D721Med (cell line): ENCODE data around the gene BRI3BP.

Experiments
- DNase-seq: peaks from one replicate; pipeline ENCODE4 v3.0.0; 2011; ENCODE audit warnings: low spot score; ENCODE audit not compliant: insufficient read length
- FAIRE-seq: peaks from 2 replicates; lab custom pipeline; 2011; peaks lifted over from hg19 to GRCh38; lab: Jason Lieb, UNC
- CTCF ChIP-seq: IDR thresholded peaks from 2 replicates; pipeline ENCODE4 v1.5.1; 2012; ENCODE audit warnings: mild to moderate bottlenecking, control low read depth; ENCODE audit not compliant: insufficient read depth; ENCODE audit errors: missing control alignments

Gene BRI3BP

GRCh38 chr12:125032466-125033152 is 39.2 kb downstream of the BRI3BP start:
- FAIRE-seq (no peak), DNase-seq (no peak)
- no peak for TF ChIP-seq CTCF

- FAIRE-seq = no peak
- DNase-seq = no peak
- TF ChIP-seq CTCF = no peak
These were observed 39.8 kb downstream of the BRI3BP start for GRCh38 chr12:125033288-125033687.

GRCh38 chr12:125038976-125039625 is 45.7 kb downstream of the BRI3BP start:
- TF ChIP-seq CTCF = no peak
- FAIRE-seq (no peak), DNase-seq (no peak)

GRCh38 chr12:125049093-125049458 is 55.6 kb downstream of the BRI3BP start:
- no peak for FAIRE-seq
- no peak for DNase-seq
- TF ChIP-seq CTCF = no peak

- no peak for TF ChIP-seq CTCF
- no peak for FAIRE-seq
- no peak for DNase-seq
These were observed 57.0 kb downstream of the BRI3BP start for GRCh38 chr12:125050446-125050845.

- TF ChIP-seq CTCF = no peak
- FAIRE-seq = no peak
- no peak for DNase-seq
These were observed 57.4 kb downstream of the BRI3BP start for GRCh38 chr12:125050868-125051267.

- TF ChIP-seq CTCF = no peak
- no peak for DNase-seq
- no peak for FAIRE-seq
These were observed 60.4 kb downstream of the BRI3BP start for GRCh38 chr12:125053821-125054220.
